Muscle of back (tissue), 11 donors: ENCODE data around the gene MEP1B. TPM values are rescaled to one million over a fixed set of nuclear protein-coding genes. Genes with fewer than 3 reads are reported as not detected.

Experiments used
- DNase-seq, 3 donors: peaks; one replicate each; pipeline versions ENCODE4 v3.0.0 to v3.0.0-alpha.2; 2013
- polyA plus RNA-seq, 10 donors: library from polyadenylated mRNA; unstranded; fragments of 120-200 nt; gene quantifications; one replicate each; pipeline ENCODE4 v1.2.1, GENCODE V29; 2013; ENCODE audit not compliant: insufficient read length in 10 of 10

The MEP1B gene
- polyA plus RNA-seq, 10 donors = 0.11 to 0.12 TPM; not detected in 8

- no peak for DNase-seq
These were observed 72.3 kb downstream of the MEP1B start for GRCh38 chr18:32262092-32262491.

- DNase-seq = no peak
These were observed 74.6 kb downstream of the MEP1B start for GRCh38 chr18:32264401-32264800.

- no peak for DNase-seq
These were observed 77.6 kb downstream of the MEP1B start for GRCh38 chr18:32267463-32267862.

Other genes starting within 250 kb of the MEP1B start
- gene TRAPPC8, start 246.9 kb upstream of the MEP1B start, polyA plus RNA-seq = 10 to 100 TPM; 23.8 to 41.5 (median 33.3) TPM
- gene RNF125, start 171.2 kb upstream of the MEP1B start, polyA plus RNA-seq = 10 to 100 TPM in 8 of 10 donors, 1 to 10 TPM in 2; 7.9 to 17.0 (median 13.5) TPM
- 10 to 100 TPM; 19.4 to 34.2 (median 27.8) TPM for gene RNF138, start 98.2 kb upstream of the MEP1B start, polyA plus RNA-seq